ENCODE results near the gene BTN3A1. TPM values are rescaled to one million over a fixed set of nuclear protein-coding genes. Genes with fewer than 3 reads are reported as not detected.

Gene BTN3A1
- total RNA-seq, 4 donors from 2014 or later = 5.3 to 12.9 (median 6.9) TPM

GRCh38 chr6:26450240-26450639, 48.2 kb downstream of the BTN3A1 start:
- no peak for DNase-seq (ENCODE audit: extremely low spot score)
- peaks cover 0 to 50% (median 7%) of the 10 kb centered on the region in 4 donors for H3K36me3 ChIP-seq
- 91% methylated on average over 3 of the region's 3 CpGs for WGBS
- intact Hi-C loops (cut with DNase I) = no loop called here
- H3K9me3 ChIP-seq = no peaks in the 10 kb centered on the region
- H3K4me1 ChIP-seq = no peaks in the 10 kb centered on the region
- H3K27me3 ChIP-seq = no peaks in the 10 kb centered on the region
- no peak overlapping the region for H3K4me3 ChIP-seq
- TF ChIP-seq POLR2AphosphoS5 (IDR thresholded peaks at IDR 0.05) = no peak
- no peak for TF ChIP-seq EP300 (IDR thresholded peaks at IDR 0.05)
- TF ChIP-seq, protein P1, sequence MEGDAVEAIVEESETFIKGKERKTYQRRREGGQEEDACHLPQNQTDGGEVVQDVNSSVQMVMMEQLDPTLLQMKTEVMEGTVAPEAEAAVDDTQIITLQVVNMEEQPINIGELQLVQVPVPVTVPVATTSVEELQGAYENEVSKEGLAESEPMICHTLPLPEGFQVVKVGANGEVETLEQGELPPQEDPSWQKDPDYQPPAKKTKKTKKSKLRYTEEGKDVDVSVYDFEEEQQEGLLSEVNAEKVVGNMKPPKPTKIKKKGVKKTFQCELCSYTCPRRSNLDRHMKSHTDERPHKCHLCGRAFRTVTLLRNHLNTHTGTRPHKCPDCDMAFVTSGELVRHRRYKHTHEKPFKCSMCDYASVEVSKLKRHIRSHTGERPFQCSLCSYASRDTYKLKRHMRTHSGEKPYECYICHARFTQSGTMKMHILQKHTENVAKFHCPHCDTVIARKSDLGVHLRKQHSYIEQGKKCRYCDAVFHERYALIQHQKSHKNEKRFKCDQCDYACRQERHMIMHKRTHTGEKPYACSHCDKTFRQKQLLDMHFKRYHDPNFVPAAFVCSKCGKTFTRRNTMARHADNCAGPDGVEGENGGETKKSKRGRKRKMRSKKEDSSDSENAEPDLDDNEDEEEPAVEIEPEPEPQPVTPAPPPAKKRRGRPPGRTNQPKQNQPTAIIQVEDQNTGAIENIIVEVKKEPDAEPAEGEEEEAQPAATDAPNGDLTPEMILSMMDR (IDR thresholded peaks at IDR 0.05) = no peak
- no peak for TF ChIP-seq POLR2A (IDR thresholded peaks at IDR 0.05; ENCODE audit: low read depth)
- no peak overlapping the region for H3K27ac ChIP-seq (replicated peaks in 1 of 4)

GRCh38 chr6:26452631-26453235, 50.7 kb downstream of the BTN3A1 start:
- no peaks in the 10 kb centered on the region for H3K27me3 ChIP-seq
- no peak for DNase-seq (ENCODE audit: extremely low spot score)
- intact Hi-C loops (cut with DNase I) = no loop called here
- 92% methylated on average over 1 of the region's 1 CpG for WGBS
- H3K4me3 ChIP-seq = no peak overlapping the region
- peaks cover 7 to 13% (median 8%) of the 10 kb centered on the region in 4 donors for H3K4me1 ChIP-seq
- H3K36me3 ChIP-seq = peaks cover 0 to 30% (median 4%) of the 10 kb centered on the region in 4 donors
- H3K27ac ChIP-seq (replicated peaks in 1 of 4) = no peak overlapping the region
- TF ChIP-seq POLR2A (IDR thresholded peaks at IDR 0.05; ENCODE audit: low read depth) (no peak), EP300 (IDR thresholded peaks at IDR 0.05) (no peak), POLR2AphosphoS5 (IDR thresholded peaks at IDR 0.05) (no peak)
- TF ChIP-seq, protein P1 (IDR thresholded peaks at IDR 0.05) = no peak
- H3K9me3 ChIP-seq = no peaks in the 10 kb centered on the region

GRCh38 chr6:26454631-26455030, 52.6 kb downstream of the BTN3A1 start:
- intact Hi-C loops (cut with DNase I) = loop anchor here (5.0 kb wide), 1 partner anchor 78 kb away; no protein-coding TSS in a partner anchor
- TF ChIP-seq POLR2AphosphoS5 (IDR thresholded peaks at IDR 0.05) = no peak
- TF ChIP-seq, protein P1 (IDR thresholded peaks at IDR 0.05) = no peak
- no peak for TF ChIP-seq POLR2A (IDR thresholded peaks at IDR 0.05; ENCODE audit: low read depth)
- TF ChIP-seq EP300 (IDR thresholded peaks at IDR 0.05) = no peak
- Histone ChIP-seq H3K36me3 (peaks cover under 1 to 18% (median 3%) of the 10 kb centered on the region in 4 donors), H3K27me3 (no peaks in the 10 kb centered on the region), H3K4me3 (no peak overlapping the region), H3K9me3 (no peaks in the 10 kb centered on the region), H3K4me1 (peaks cover 18 to 25% (median 20%) of the 10 kb centered on the region in 4 donors), H3K27ac (replicated peaks in 1 of 4) (no peak overlapping the region)
- 93% methylated on average over 1 of the region's 1 CpG for WGBS
- DNase-seq (ENCODE audit: extremely low spot score) = no peak

DNA sequence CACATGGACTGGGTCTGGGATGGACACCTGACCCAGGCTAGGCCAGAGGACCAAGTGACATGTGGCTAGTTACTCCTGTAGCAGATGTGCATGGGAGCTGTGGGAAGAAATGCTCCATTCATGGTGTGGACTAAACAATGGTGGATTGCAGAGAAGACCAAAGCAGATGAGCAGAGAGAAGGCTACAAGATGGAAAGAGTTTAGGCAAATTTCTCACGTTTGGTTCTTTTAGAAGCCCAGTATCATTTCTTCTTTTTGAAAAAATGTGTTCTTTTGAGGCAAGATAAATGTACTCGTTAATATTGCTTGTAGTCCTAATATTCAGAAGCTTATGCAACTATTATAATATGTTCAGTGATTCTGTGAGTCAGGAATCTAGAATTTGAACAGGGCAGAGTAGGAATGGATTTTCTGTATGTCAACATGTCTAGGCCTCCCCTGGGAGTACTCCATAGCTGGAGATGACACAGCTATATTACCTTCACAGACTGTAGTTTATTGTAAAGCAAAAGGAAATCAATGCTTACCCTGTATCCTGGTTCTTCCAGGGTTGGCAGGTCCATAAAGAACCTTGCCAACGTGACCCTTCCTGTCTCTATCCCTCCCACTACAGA, 53.4 kb downstream of the BTN3A1 start:
- intact Hi-C loops (cut with DNase I) = loop anchor here (5.0 kb wide), 1 partner anchor 77 kb away; no protein-coding TSS in a partner anchor
- H3K4me1 ChIP-seq = peaks cover 26 to 33% (median 28%) of the 10 kb centered on the region in 4 donors
- WGBS = 86% methylated on average over 3 of the region's 3 CpGs

More for the DNA sequence above, 53.4 kb downstream of the BTN3A1 start:
- no peaks in the 10 kb centered on the region for H3K27me3 ChIP-seq
- TF ChIP-seq POLR2A (IDR thresholded peaks at IDR 0.05; ENCODE audit: low read depth) (no peak), EP300 (IDR thresholded peaks at IDR 0.05) (no peak), POLR2AphosphoS5 (IDR thresholded peaks at IDR 0.05) (no peak)
- TF ChIP-seq, protein P1 (IDR thresholded peaks at IDR 0.05) = no peak
- peaks cover 8 to 18% (median 10%) of the 10 kb centered on the region in 4 donors for H3K36me3 ChIP-seq
- no peak overlapping the region for H3K27ac ChIP-seq (replicated peaks in 1 of 4)
- H3K4me3 ChIP-seq = no peak overlapping the region
- H3K9me3 ChIP-seq = no peaks in the 10 kb centered on the region
- no peak for DNase-seq (ENCODE audit: extremely low spot score)

Measured in esophagus muscularis mucosa (tissue), 4 donors.